Osteoblast (primary cell): ENCODE measurements around the gene MUC6. TPM values are rescaled to one million over a fixed set of nuclear protein-coding genes. Genes with fewer than 3 reads are reported as not detected.

ENCODE experiments used
- DNase-seq: peaks from one replicate; pipeline ENCODE4 v3.0.0; 2011; ENCODE audit warnings: low spot score, mixed read lengths; ENCODE audit not compliant: insufficient read length; ENCODE audit errors: missing footprints
- H2AFZ ChIP-seq: 2 replicates; pipeline ENCODE4 v1.6.0; 2011; ENCODE audit warnings: mild to moderate bottlenecking, low read length
- H3K27ac ChIP-seq: 2 replicates; pipeline ENCODE4 v1.5.1; 2011; ENCODE audit warnings: mild to moderate bottlenecking, low read depth, low read length, moderate library complexity
- H3K27me3 ChIP-seq: 2 replicates; pipeline ENCODE4 v1.6.0; 2012; ENCODE audit warnings: mild to moderate bottlenecking, control low read depth, inconsistent platforms, low read length, moderate library complexity; ENCODE audit not compliant: insufficient read depth
- H3K36me3 ChIP-seq: 2 replicates; pipeline ENCODE4 v1.5.1; 2011; ENCODE audit warnings: mild to moderate bottlenecking, low read length, control low read depth, moderate library complexity; ENCODE audit not compliant: insufficient read depth
- H3K4me1 ChIP-seq: 2 replicates; pipeline ENCODE4 v1.5.1; 2011; ENCODE audit warnings: mild to moderate bottlenecking, low read length, control low read depth, moderate library complexity; ENCODE audit not compliant: insufficient read depth
- H3K4me2 ChIP-seq: 2 replicates; pipeline ENCODE4 v1.6.0; 2011; ENCODE audit warnings: mild to moderate bottlenecking, low read length; ENCODE audit not compliant: insufficient read depth
- H3K4me3 ChIP-seq: fragments of 200-600 bp; sonication (generic); 3 replicates; pipeline ENCODE4 v1.5.1; 2012; ENCODE audit warnings: mild to moderate bottlenecking, low read length, inconsistent platforms; ENCODE audit not compliant: insufficient read depth
- H3K79me2 ChIP-seq: 2 replicates; pipeline ENCODE4 v1.6.0; 2012; ENCODE audit warnings: mild to moderate bottlenecking, low read length, control low read depth, inconsistent platforms; ENCODE audit not compliant: insufficient read depth
- H3K9me3 ChIP-seq: 2 replicates; pipeline ENCODE4 v1.5.1; 2011; ENCODE audit warnings: low read depth, low read length, control low read depth
- H4K20me1 ChIP-seq: 2 replicates; pipeline ENCODE4 v1.6.0; 2012; ENCODE audit warnings: mild to moderate bottlenecking, low read length, control low read depth; ENCODE audit not compliant: insufficient read depth
- total RNA-seq: library from RNA; depleted of rRNA; stranded (reverse); fragments of >200 nt; gene quantifications from 2 replicates; pipeline ENCODE4 v1.2.3, GENCODE V29; 2012
- TF ChIP-seq, protein P1 (sequence below): IDR thresholded peaks from 2 replicates; pipeline ENCODE4 v1.5.1; 2011; ENCODE audit warnings: mild to moderate bottlenecking, low read depth, low read length, moderate library complexity; ENCODE audit errors: extremely low read depth

MUC6 gene
- total RNA-seq, 1 donor: not detected

DNA sequence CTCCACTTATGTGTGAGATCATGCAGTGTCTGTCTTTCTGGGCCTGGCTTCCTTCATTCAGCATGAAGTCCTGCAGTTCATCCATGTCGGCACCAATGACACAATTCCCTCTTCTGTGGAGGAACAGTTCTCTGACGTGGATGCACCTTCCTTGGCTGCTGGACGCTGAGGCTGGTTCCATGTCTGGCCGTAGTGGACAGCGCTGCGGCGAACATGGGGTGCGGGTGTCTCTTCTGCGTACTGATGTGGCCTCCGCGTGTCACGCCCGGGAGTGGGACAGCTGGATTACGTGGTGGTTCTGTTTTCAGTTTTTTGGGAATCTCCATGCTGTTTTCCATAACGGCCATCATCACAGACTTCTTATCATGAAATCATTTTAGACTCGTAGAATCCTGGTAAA lies 21.3 kb upstream of the MUC6 start:
- H3K4me2 ChIP-seq: no peak overlapping the region
- H4K20me1 ChIP-seq: no peaks in the 10 kb centered on the region
- H3K36me3 ChIP-seq: no peaks in the 10 kb centered on the region
- peaks cover 10% of the 10 kb centered on the region for H3K4me1 ChIP-seq
- peak; percentile 76 for DNase-seq
- H2AFZ ChIP-seq: no peak overlapping the region
- no peak overlapping the region for H3K4me3 ChIP-seq
- H3K79me2 ChIP-seq: no peaks in the 10 kb centered on the region
- peaks cover 3% of the 10 kb centered on the region for H3K27me3 ChIP-seq
- TF ChIP-seq, protein P1, sequence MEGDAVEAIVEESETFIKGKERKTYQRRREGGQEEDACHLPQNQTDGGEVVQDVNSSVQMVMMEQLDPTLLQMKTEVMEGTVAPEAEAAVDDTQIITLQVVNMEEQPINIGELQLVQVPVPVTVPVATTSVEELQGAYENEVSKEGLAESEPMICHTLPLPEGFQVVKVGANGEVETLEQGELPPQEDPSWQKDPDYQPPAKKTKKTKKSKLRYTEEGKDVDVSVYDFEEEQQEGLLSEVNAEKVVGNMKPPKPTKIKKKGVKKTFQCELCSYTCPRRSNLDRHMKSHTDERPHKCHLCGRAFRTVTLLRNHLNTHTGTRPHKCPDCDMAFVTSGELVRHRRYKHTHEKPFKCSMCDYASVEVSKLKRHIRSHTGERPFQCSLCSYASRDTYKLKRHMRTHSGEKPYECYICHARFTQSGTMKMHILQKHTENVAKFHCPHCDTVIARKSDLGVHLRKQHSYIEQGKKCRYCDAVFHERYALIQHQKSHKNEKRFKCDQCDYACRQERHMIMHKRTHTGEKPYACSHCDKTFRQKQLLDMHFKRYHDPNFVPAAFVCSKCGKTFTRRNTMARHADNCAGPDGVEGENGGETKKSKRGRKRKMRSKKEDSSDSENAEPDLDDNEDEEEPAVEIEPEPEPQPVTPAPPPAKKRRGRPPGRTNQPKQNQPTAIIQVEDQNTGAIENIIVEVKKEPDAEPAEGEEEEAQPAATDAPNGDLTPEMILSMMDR: no peak
- H3K27ac ChIP-seq: no peak overlapping the region
- H3K9me3 ChIP-seq: no peaks in the 10 kb centered on the region

DNA sequence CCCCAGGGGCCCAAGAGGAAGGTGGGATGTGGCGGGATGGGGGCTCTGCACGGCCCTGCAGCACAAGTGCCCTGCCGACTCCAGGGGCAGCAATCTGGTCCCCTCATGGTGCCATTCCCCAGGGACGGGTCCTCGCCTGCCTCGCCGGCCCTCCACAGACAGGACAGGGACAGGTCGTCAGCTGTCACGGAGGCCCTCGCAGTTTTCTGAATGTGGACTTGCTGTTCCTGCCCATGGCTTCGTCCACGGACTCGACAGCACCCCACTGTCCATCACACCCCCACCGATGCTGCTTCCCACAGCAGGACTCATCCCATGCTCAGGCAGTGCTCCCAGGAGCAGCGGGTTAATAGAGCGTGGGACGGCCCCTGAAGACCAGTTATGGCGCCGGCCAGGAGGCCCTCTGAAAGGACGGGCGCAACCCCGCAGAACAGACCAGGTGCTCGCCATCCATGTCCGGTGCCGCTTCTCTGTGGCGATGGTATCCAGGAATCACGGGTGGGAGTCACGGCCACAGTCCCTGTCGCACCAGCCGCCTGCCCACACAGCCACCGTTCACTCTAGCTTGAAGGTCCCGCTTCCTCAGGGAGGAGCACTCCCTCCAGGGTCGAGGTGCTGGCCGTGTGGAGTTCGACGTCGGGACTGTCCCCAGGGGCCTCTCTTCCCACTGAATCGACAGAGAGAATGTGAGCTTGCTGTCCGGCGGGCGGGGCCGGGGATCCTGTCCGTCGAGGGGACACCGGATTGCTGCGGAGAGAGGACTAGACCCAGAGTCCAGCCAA lies 19.7 kb upstream of the MUC6 start:
- Histone ChIP-seq H3K4me3 (no peak overlapping the region), H4K20me1 (no peaks in the 10 kb centered on the region), H2AFZ (no peak overlapping the region), H3K27ac (no peak overlapping the region), H3K4me1 (peaks cover 10% of the 10 kb centered on the region), H3K4me2 (no peak overlapping the region), H3K27me3 (peaks cover 3% of the 10 kb centered on the region), H3K36me3 (no peaks in the 10 kb centered on the region), H3K9me3 (no peaks in the 10 kb centered on the region), H3K79me2 (no peaks in the 10 kb centered on the region)
- DNase-seq: peak; percentile 70
- TF ChIP-seq, protein P1: no peak

DNA sequence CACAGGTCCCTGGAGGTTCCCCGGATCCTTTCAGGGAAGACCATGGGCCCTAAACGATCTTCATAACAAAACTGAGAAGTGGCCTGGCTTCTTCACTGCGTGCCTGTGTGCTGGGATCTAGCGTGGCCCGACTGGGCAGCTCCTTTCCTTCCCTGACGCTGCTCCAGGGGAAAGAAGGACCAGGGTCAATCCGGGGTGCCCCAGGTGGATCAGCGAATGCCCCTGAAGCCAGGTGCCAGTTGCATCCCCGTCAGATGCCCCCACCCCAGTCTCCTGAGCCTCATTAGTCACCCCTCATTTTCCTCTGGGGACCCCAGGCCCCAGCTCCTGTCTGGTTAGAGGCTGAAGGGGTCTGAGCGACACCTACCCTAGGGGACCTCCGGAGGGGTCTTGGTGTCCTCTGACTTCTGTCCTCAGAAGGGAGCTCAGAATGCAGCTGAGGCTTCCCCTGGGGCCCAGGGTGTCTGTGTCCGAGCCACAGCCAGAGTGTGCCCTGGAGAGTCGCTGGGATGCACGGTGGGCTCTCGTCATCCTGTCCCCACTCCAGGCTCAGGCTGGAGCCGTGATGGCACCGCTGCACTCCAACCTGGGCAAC lies 18.7 kb upstream of the MUC6 start:
- Histone ChIP-seq H3K4me2 (no peak overlapping the region), H3K9me3 (no peaks in the 10 kb centered on the region), H3K27ac (no peak overlapping the region), H3K27me3 (peaks cover 3% of the 10 kb centered on the region), H2AFZ (no peak overlapping the region), H3K4me1 (peaks cover under 1% of the 10 kb centered on the region), H3K36me3 (no peaks in the 10 kb centered on the region), H3K4me3 (no peak overlapping the region), H4K20me1 (no peaks in the 10 kb centered on the region), H3K79me2 (no peaks in the 10 kb centered on the region)
- TF ChIP-seq, protein P1: no peak
- peak; percentile 65 for DNase-seq
